ENCODE measurements around the gene FKBP2. TPM values are rescaled to one million over a fixed set of nuclear protein-coding genes. Genes with fewer than 3 reads are reported as not detected.

Gene FKBP2
- total RNA-seq, 2 experiments from 2014 or later = 17.2 to 20.0 TPM

DNA sequence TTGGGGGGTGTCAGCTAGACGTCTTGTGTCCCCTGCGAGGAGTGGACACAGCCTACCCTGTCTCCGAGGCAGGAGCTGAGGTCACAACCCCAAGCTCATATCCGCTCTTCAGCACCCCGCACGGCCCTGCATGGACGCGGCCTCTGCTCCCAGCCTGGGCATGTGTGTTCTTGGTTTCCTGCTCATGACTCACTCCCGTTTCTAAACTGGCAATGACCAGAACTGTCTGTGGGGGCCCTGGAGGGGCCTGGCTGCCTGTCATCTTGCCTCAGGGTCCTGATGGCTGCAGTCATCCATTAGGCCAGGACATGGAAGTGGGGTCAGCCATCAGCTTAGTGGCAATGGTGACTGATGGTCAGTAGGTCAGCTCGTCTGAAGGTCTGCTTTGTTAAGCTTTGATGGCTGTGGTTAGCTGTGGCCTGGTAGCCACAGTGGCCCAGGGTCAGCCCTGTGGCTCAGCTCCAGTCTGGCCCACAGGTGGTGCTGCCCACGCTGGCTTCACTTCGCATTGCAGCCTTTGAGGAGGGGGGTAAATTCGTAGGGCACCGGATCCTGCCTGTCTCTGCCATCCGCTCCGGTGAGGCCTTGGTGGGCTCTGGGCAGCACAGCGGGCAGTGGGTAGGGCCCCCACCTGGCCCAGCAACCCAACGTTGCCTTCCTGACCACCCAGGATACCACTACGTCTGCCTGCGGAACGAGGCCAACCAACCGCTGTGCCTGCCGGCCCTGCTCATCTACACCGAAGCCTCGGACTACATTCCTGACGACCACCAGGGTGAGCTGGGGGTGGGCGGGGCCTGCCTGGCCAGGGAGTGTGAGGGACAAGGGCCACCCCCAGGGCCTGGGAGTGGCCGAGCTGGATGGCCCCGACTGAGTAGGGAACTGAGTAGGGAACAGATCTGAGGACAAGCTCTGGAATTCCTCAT lies 22.4 kb downstream of the FKBP2 start:
- Mint-ChIP-seq H3K4me1 (ENCODE audit: low read depth) (peaks cover 10% of the 10 kb centered on the region), H3K9me3 (no peaks in the 10 kb centered on the region), H3K27ac (no peak overlapping the region), H3K27me3 (ENCODE audit: low read depth) (no peaks in the 10 kb centered on the region), H3K36me3 (ENCODE audit: low read depth) (peaks cover 2% of the 10 kb centered on the region), H3K4me3 (no peak overlapping the region)
- CTCF ChIA-PET = interaction anchor here (0.6 to 1.6 kb wide), 2 partner anchors 11 to 46 kb away, joined by 3 to 4 read pairs; no protein-coding TSS in a partner anchor
- intact Hi-C loops (cut with micrococcal nuclease) = no loop called here
- no peak for DNase-seq

GRCh38 chr11:64263947-64264317 lies 23.0 kb downstream of the FKBP2 start:
- DNase-seq = no peak
- CTCF ChIA-PET = interaction anchor here (1.6 kb wide), 1 partner anchor 11 kb away, joined by 4 read pairs; no protein-coding TSS in a partner anchor
- peaks cover 2% of the 10 kb centered on the region for H3K36me3 Mint-ChIP-seq (ENCODE audit: low read depth)
- no peak overlapping the region for H3K4me3 Mint-ChIP-seq
- peaks cover 13% of the 10 kb centered on the region for H3K4me1 Mint-ChIP-seq (ENCODE audit: low read depth)
- intact Hi-C loops (cut with micrococcal nuclease) = no loop called here
- H3K27me3 Mint-ChIP-seq (ENCODE audit: low read depth) = no peaks in the 10 kb centered on the region
- H3K9me3 Mint-ChIP-seq = no peaks in the 10 kb centered on the region
- no peak overlapping the region for H3K27ac Mint-ChIP-seq

DNA sequence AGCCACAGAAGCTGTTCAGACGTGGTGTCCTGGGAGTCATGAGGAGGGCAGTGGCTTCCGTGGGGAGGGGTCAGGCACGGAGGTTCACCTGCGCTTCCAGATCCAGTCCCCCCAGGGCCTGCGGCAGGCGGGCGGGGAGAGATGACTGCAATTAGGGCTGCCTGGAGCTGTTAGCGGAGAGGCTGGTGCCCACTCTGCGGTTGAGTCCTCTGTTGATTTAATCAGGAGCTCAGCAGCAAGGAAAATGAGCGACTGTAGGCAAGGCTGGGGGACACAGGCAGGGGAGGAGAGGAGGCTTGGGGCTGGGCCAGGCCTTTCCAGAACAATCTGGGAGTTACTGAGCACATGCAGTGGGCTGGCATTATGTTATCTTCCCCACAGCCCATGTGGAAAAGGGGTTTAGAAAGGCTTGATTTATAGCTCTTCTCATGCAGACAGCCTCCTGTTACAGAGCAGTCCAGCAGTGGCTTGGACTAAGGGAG lies 23.5 kb downstream of the FKBP2 start:
- no peak for DNase-seq
- Mint-ChIP-seq H3K36me3 (ENCODE audit: low read depth) (peaks cover under 1% of the 10 kb centered on the region), H3K27ac (no peak overlapping the region), H3K4me3 (no peak overlapping the region), H3K27me3 (ENCODE audit: low read depth) (no peaks in the 10 kb centered on the region), H3K4me1 (ENCODE audit: low read depth) (peaks cover 14% of the 10 kb centered on the region), H3K9me3 (no peaks in the 10 kb centered on the region)
- intact Hi-C loops (cut with micrococcal nuclease) = no loop called here
- CTCF ChIA-PET = interaction anchor here (1.6 kb wide), 1 partner anchor 12 kb away, joined by 4 read pairs; no protein-coding TSS in a partner anchor

- Mint-ChIP-seq H3K9me3 (no peaks in the 10 kb centered on the region), H3K36me3 (ENCODE audit: low read depth) (no peaks in the 10 kb centered on the region), H3K4me3 (no peak overlapping the region), H3K27ac (no peak overlapping the region), H3K27me3 (ENCODE audit: low read depth) (no peaks in the 10 kb centered on the region), H3K4me1 (ENCODE audit: low read depth) (peaks cover 8% of the 10 kb centered on the region)
- intact Hi-C loops (cut with micrococcal nuclease) = no loop called here
- DNase-seq = no peak
- CTCF ChIA-PET = no interaction called here
These were observed 24.6 kb downstream of the FKBP2 start for GRCh38 chr11:64265176-64266160.

DNA sequence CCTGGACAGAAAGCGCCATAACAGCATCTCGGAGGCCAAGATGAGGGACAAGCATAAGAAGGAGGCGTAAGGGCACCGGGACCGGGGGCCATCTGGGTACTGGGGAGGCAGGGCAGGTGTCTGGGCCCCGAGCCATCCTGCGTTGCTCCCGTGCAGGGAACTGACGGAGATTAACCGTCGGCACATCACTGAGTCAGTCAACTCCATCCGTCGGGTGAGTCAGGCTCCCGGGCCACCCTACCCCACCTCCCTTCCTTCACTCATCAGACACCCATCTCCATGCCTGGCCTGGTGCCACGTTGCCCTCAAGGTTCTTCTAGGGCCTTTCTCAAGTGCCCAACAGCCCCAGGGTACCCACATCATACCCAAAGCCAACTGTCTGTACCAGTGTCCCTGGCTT lies 25.4 kb downstream of the FKBP2 start:
- Mint-ChIP-seq H3K36me3 (ENCODE audit: low read depth) (no peaks in the 10 kb centered on the region), H3K4me1 (ENCODE audit: low read depth) (peaks cover 8% of the 10 kb centered on the region), H3K27ac (no peak overlapping the region), H3K9me3 (no peaks in the 10 kb centered on the region), H3K4me3 (no peak overlapping the region), H3K27me3 (ENCODE audit: low read depth) (no peaks in the 10 kb centered on the region)
- CTCF ChIA-PET = no interaction called here
- no peak for DNase-seq
- intact Hi-C loops (cut with micrococcal nuclease) = no loop called here

- Mint-ChIP-seq H3K4me1 (ENCODE audit: low read depth) (peaks cover 14% of the 10 kb centered on the region), H3K4me3 (no peak overlapping the region), H3K9me3 (no peaks in the 10 kb centered on the region), H3K36me3 (ENCODE audit: low read depth) (no peaks in the 10 kb centered on the region), H3K27ac (no peak overlapping the region), H3K27me3 (ENCODE audit: low read depth) (no peaks in the 10 kb centered on the region)
- no peak for DNase-seq
- CTCF ChIA-PET = interaction anchor here (0.7 to 2.0 kb wide), 4 partner anchors 33 to 63 kb away, joined by 3 to 10 read pairs (median 6); partner anchors contain the start of gene CATSPERZ
- intact Hi-C loops (cut with micrococcal nuclease) = no loop called here
These were observed 26.5 kb downstream of the FKBP2 start for GRCh38 chr11:64267207-64267945.

DNA sequence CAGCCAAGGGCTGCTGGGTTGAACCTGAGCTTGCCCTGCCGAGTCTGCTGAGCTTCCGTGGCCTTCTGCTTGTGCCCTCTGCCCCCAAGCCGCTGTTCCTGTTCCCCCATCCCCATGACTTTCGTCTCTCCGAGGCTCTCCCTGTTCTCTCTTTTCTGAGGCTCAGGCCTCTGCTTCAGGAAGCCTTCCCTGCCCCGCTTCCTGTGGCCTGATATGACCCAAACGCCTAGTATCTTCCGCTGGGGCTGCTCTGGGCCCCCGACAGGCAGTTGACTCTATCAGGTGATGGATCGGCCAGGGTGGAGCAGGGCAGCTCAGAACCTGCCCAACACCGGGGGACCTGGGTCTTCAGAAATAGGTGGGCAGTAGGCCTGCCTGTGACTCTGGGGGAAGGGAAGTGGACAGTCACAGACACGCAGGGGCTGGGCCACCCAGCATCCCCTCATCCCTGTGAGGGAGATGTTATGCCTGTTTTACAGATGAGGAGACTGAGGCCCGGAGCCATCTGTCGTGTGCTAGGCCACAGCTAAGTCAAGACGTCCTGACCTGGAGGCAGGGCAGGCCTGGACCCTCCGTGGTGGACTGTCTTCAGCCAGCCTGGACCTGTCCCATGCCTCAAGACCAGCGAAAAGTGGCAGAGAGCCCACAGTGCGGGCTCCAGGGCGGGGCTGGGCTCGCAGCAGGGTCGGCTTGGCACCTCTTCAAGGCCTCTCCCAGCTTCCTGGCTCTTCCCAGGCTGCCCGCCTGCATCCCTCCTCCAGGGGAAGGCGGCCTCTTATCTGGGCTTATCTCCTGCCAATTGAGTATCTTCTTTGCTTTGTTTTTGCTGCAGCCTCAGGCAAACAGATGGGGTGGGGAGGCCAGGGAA lies 27.4 kb downstream of the FKBP2 start:
- Mint-ChIP-seq H3K4me1 (ENCODE audit: low read depth) (peaks cover 15% of the 10 kb centered on the region), H3K27me3 (ENCODE audit: low read depth) (no peaks in the 10 kb centered on the region), H3K27ac (peak overlapping the region; percentile 88), H3K4me3 (peak overlapping the region; percentile 90), H3K9me3 (no peaks in the 10 kb centered on the region), H3K36me3 (ENCODE audit: low read depth) (no peaks in the 10 kb centered on the region)
- intact Hi-C loops (cut with micrococcal nuclease) = no loop called here
- CTCF ChIA-PET = interaction anchor here (0.8 to 3.0 kb wide), 7 partner anchors 17 to 91 kb away, joined by 3 to 20 read pairs (median 4); partner anchors contain the start of genes CATSPERZ and PLCB3
- DNase-seq = no peak

DNA sequence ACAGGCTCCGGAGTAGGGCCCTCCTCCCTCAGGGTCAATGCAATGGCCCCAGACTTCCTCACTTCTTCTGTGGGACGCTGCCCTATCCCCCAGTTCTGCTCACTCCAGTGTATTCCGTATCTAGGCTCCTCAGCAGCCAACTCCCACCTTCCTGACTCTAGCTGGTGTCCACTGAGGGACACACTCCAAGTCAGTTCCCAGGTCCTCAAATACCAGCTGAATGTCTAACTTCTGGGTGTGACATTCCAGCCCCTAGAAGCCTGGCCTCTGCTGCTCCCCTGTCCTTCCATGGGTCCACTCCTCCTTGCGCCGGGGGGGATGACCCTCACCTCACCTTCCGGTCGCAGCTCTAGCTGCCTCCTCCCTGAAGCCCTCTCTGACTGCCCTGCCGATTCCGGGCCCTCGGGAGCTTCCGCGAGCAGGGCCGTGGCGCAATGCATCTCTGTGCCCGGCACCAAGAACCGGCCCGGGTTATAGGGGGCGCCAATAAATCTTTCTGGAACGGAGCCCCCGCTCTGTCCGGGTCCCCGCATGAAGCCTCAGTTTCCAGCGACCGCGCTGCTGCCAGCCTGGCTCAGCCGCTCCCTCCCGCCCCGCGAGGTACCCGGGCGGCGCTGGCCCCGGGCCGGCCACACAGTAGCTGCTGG lies 28.1 kb downstream of the FKBP2 start:
- peak overlapping the region; percentile 88 for H3K27ac Mint-ChIP-seq
- no peaks in the 10 kb centered on the region for H3K9me3 Mint-ChIP-seq
- H3K4me3 Mint-ChIP-seq = peak overlapping the region; percentile 90
- DNase-seq = peak; percentile 61
- H3K27me3 Mint-ChIP-seq (ENCODE audit: low read depth) = no peaks in the 10 kb centered on the region
- peaks cover 15% of the 10 kb centered on the region for H3K4me1 Mint-ChIP-seq (ENCODE audit: low read depth)
- CTCF ChIA-PET = interaction anchor here (0.8 to 3.0 kb wide), 6 partner anchors 18 to 90 kb away, joined by 3 to 20 read pairs (median 6); partner anchors contain the start of genes CATSPERZ and PLCB3
- H3K36me3 Mint-ChIP-seq (ENCODE audit: low read depth) = no peaks in the 10 kb centered on the region
- intact Hi-C loops (cut with micrococcal nuclease) = loop anchor here (1.0 kb wide), 2 partner anchors 18 to 23 kb away; partner anchors contain the start of genes PLCB3 and PPP1R14B

- CTCF ChIA-PET = interaction anchor here (0.8 to 3.5 kb wide), 6 partner anchors 19 to 90 kb away, joined by 3 to 56 read pairs (median 5); partner anchors contain the start of genes CATSPERZ and PLCB3
- intact Hi-C loops (cut with micrococcal nuclease) = loop anchor here (1.0 to 2.0 kb wide), 11 partner anchors 16 to 84 kb away; partner anchors contain the start of genes CCDC88B, DNAJC4, ESRRA and FKBP2
- Mint-ChIP-seq H3K4me3 (peak overlapping the region; percentile 90), H3K27ac (peak overlapping the region; percentile 88), H3K27me3 (ENCODE audit: low read depth) (no peaks in the 10 kb centered on the region), H3K36me3 (ENCODE audit: low read depth) (no peaks in the 10 kb centered on the region), H3K4me1 (ENCODE audit: low read depth) (peaks cover 15% of the 10 kb centered on the region), H3K9me3 (no peaks in the 10 kb centered on the region)
- peak; percentile 98 for DNase-seq
These were observed 28.8 kb downstream of the FKBP2 start for GRCh38 chr11:64269540-64270220.

Measured in activated naive CD4-positive, alpha-beta T cell treated with anti-CD3 and anti-CD28 coated beads for 36 hours (primary cell).